Right lobe of liver (tissue), 4 donors: ENCODE results near the gene ZNF207.

Source experiments
- CTCF ChIP-seq, 4 donors: fragments of 200-600 bp in 3 of 4; fragments of 450-650 bp in 1 of 4; IDR thresholded peaks; one replicate each; pipeline versions ENCODE4 v1.5.1 to v1.8.0; 2016 to 2022; ENCODE audit warnings: antibody characterized with exemption in 4 of 4, mild to moderate bottlenecking in 2 of 4
- POLR2A ChIP-seq: fragments of 450-650 bp; IDR thresholded peaks from one replicate; pipeline ENCODE4 v1.6.1; 2017; ENCODE audit warnings: antibody characterized with exemption, mild to moderate bottlenecking
- donor health status: DM: no; HTN: no; CAD: no.
- donor health status: DM: no; HTN: no; CAD: no.
- donor health status: DM: no; HTN: yes; CAD: no.

- TF ChIP-seq CTCF (IDR thresholded peaks at IDR 0.05) (no peak), POLR2A (no peak)
These were observed 36.9 kb downstream of the ZNF207 start for GRCh38 chr17:32386844-32387243.
